Suprapubic skin (tissue), 4 donors: Measurements from ENCODE around the gene AP5B1. TPM values are rescaled to one million over a fixed set of nuclear protein-coding genes. Genes with fewer than 3 reads are reported as not detected.

ENCODE experiments used
- DNase-seq, 2 donors: peaks; one replicate each; pipeline ENCODE4 v3.0.0-alpha.2; 2019; ENCODE audit warnings: low spot score in 2 of 2
- H3K27ac ChIP-seq: fragments of 200-600 bp; sonication (generic); one replicate; pipeline ENCODE4 v1.5.1; 2019
- H3K27me3 ChIP-seq: fragments of 200-600 bp; sonication (generic); one replicate; pipeline ENCODE4 v1.5.1; 2019
- H3K36me3 ChIP-seq: fragments of 200-600 bp; sonication (generic); one replicate; pipeline ENCODE4 v1.5.1; 2019
- H3K4me1 ChIP-seq: fragments of 200-600 bp; sonication (generic); one replicate; pipeline ENCODE4 v1.5.1; 2019
- H3K4me3 ChIP-seq: fragments of 200-600 bp; sonication (generic); one replicate; pipeline ENCODE4 v1.5.1; 2019; ENCODE audit warnings: mild to moderate bottlenecking
- H3K9me3 ChIP-seq: fragments of 200-600 bp; sonication (generic); one replicate; pipeline ENCODE4 v1.5.1; 2019
- CTCF ChIP-seq, 2 donors: fragments of 200-600 bp in 1 of 2; fragments of 450-650 bp in 1 of 2; sonication (generic) in 1 of 2; IDR thresholded peaks; one replicate each; pipeline ENCODE4 v1.5.1; 2016 to 2019; ENCODE audit warnings: antibody characterized with exemption in 2 of 2, mild to moderate bottlenecking in 1 of 2, moderate library complexity in 1 of 2
- EP300 ChIP-seq: sonication (generic); formaldehyde crosslinking; IDR thresholded peaks from one replicate; pipeline ENCODE4 v1.6.1; 2017; ENCODE audit warnings: antibody characterized with exemption
- POLR2A ChIP-seq, 2 donors: fragments of 450-650 bp; IDR thresholded peaks; one replicate each; pipeline ENCODE4 v1.6.1; 2017; ENCODE audit warnings: antibody characterized with exemption in 2 of 2, mild to moderate bottlenecking in 2 of 2, moderate library complexity in 2 of 2
- POLR2AphosphoS5 ChIP-seq, 3 donors: sonication (generic); formaldehyde crosslinking; IDR thresholded peaks; one replicate each; pipeline ENCODE4 v1.6.1; 2017; ENCODE audit warnings: antibody characterized with exemption in 3 of 3
- WGBS: methylation state at CpG from one replicate; pipeline ENCODE4 v1.1.5; 2018; 5-methylcytosine and 5-hydroxymethylcytosine counted together
- total RNA-seq, 4 donors: library from RNA; depleted of rRNA; stranded (reverse); fragments of >200 nt; gene quantifications; one replicate each; pipeline ENCODE4 v1.1.0, GENCODE V29; 2016

Gene AP5B1
- 10 to 100 TPM; 26.3 to 55.9 (median 38.1) TPM for total RNA-seq

- Histone ChIP-seq H3K36me3 (peaks cover 22% of the 10 kb centered on the region), H3K27me3 (peaks cover under 1% of the 10 kb centered on the region), H3K9me3 (no peaks in the 10 kb centered on the region), H3K4me1 (peaks cover 54% of the 10 kb centered on the region), H3K27ac (peak within 1 kb of the TSS; percentile 91), H3K4me3 (peak within 1 kb of the TSS; percentile 77)
- TF ChIP-seq CTCF (IDR thresholded peaks at IDR 0.05) (no peak), EP300 (no peak), POLR2AphosphoS5 (IDR thresholded peaks at IDR 0.05) (no peak), POLR2A (IDR thresholded peaks at IDR 0.05) (no peak)
- DNase-seq: peak; percentile 75 to 82
- no CpG with 5 or more reads among the region's 59 CpGs for WGBS
Measured at GRCh38 chr11:65780770-65781151, at the start of gene AP5B1. AP5B1 (minus strand) TSS chr11:65780976; CDS start chr11:65780591, 385 bp downstream.

- DNase-seq: peak in 1 of 2 donors; percentile 18
- Histone ChIP-seq H3K27ac (no peak overlapping the region), H3K27me3 (no peaks in the 10 kb centered on the region), H3K4me1 (peaks cover 15% of the 10 kb centered on the region), H3K9me3 (no peaks in the 10 kb centered on the region), H3K4me3 (no peak overlapping the region), H3K36me3 (no peaks in the 10 kb centered on the region)
- 64% methylated on average over 4 of the region's 4 CpGs for WGBS
- TF ChIP-seq POLR2A (IDR thresholded peaks at IDR 0.05) (no peak), POLR2AphosphoS5 (IDR thresholded peaks at IDR 0.05) (no peak), EP300 (no peak), CTCF (IDR thresholded peaks at IDR 0.05) (no peak)
Measured at GRCh38 chr11:65829459-65829858, 48.7 kb upstream of the AP5B1 start.

- Histone ChIP-seq H3K27me3 (no peaks in the 10 kb centered on the region), H3K36me3 (no peaks in the 10 kb centered on the region), H3K27ac (no peak overlapping the region), H3K4me3 (no peak overlapping the region), H3K4me1 (no peaks in the 10 kb centered on the region), H3K9me3 (no peaks in the 10 kb centered on the region)
- peak in 1 of 2 donors; percentile 26 for DNase-seq
- 89% methylated on average over 8 of the region's 8 CpGs for WGBS
- TF ChIP-seq POLR2AphosphoS5 (IDR thresholded peaks at IDR 0.05) (no peak), CTCF (IDR thresholded peaks at IDR 0.05) (no peak), POLR2A (IDR thresholded peaks at IDR 0.05) (no peak), EP300 (no peak)
Measured at GRCh38 chr11:65826984-65827735, 46.4 kb upstream of the AP5B1 start.

- no peak for DNase-seq
- H3K27ac ChIP-seq: no peak overlapping the region
- TF ChIP-seq POLR2A (IDR thresholded peaks at IDR 0.05) (no peak), POLR2AphosphoS5 (IDR thresholded peaks at IDR 0.05) (no peak), CTCF (IDR thresholded peaks at IDR 0.05) (no peak)
- H3K27me3 ChIP-seq: no peaks in the 10 kb centered on the region
- no peaks in the 10 kb centered on the region for H3K4me1 ChIP-seq
- 79% methylated on average over 15 of the region's 15 CpGs for WGBS
- no peaks in the 10 kb centered on the region for H3K9me3 ChIP-seq
- no peaks in the 10 kb centered on the region for H3K36me3 ChIP-seq
- H3K4me3 ChIP-seq: no peak overlapping the region
Measured at GRCh38 chr11:65822776-65823528, 42.2 kb upstream of the AP5B1 start.

GRCh38 chr11:65821107-65821506 lies 40.3 kb upstream of the AP5B1 start:
- TF ChIP-seq CTCF (IDR thresholded peaks at IDR 0.05): no peak
- TF ChIP-seq POLR2AphosphoS5 (IDR thresholded peaks at IDR 0.05): no peak
- TF ChIP-seq POLR2A (IDR thresholded peaks at IDR 0.05): no peak
- no peak for TF ChIP-seq EP300
- DNase-seq: no peak
- no peak overlapping the region for H3K4me3 ChIP-seq
- H3K4me1 ChIP-seq: peaks cover 12% of the 10 kb centered on the region
- H3K9me3 ChIP-seq: no peaks in the 10 kb centered on the region
- H3K27ac ChIP-seq: no peak overlapping the region
- whole genome bisulfite sequencing: 85% methylated on average over 7 of the region's 8 CpGs
- no peaks in the 10 kb centered on the region for H3K36me3 ChIP-seq
- H3K27me3 ChIP-seq: no peaks in the 10 kb centered on the region
